Measurements from ENCODE around the gene CCHCR1.
A peak's percentile ranks its signal among the peaks of the same experiment; 100 is the strongest.

The CCHCR1 gene

DNA sequence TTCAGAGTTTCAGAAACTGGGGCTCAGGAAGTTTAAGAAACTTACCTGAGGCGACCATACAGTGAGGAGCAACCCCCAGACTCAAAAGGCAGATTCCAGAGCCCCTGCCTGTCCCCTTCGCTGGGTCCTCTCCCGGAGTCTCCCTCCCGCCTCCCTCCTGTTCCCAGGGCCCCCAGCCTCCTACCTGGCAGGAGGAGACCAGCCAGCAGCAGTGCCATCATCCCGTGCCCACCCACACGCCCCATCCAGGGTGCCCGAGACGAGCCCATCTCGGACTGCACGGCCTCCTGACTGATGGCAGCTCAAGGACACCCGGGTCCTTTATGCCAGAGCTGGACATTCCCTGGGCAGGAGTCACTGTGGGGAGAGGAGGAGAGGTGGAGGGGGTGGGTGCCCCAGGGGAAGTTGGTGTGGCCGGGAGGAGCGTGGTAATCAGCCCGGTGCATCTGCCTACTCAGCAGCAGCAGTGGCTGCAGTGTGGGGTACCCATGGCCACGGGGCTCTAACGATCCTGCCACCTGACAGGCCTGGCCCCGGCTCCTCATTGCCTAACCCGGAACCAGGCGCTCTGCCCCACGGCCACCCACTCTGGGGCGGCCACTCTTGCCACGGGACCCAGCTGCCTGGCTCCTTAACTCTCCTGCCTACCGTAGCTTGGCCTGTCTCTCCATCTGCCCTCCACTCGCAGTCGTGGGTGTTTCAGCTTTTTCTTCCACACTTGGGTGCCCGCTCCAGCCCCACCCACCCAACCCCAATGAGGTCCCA is 37.3 kb downstream of the CCHCR1 start, which contains the start of gene CDSN:
Gene CDSN, minus strand, starts transcription at position 296 of the 765 bp plus-strand sequence. Its CDS starts 27 bp downstream, at position 269.
- no peak for DNase-seq
- H3K4me3 ChIP-seq (ENCODE audit: low read depth, low read length): no peak within 1 kb of the TSS
- H3K27ac ChIP-seq: no peak within 1 kb of the TSS
- no peaks in the 10 kb centered on the region for H3K9me3 ChIP-seq (ENCODE audit: severe bottlenecking)
- H3K27me3 ChIP-seq (ENCODE audit: insufficient read depth, low read depth, severe bottlenecking): no peaks in the 10 kb centered on the region
- TF ChIP-seq, protein P1, sequence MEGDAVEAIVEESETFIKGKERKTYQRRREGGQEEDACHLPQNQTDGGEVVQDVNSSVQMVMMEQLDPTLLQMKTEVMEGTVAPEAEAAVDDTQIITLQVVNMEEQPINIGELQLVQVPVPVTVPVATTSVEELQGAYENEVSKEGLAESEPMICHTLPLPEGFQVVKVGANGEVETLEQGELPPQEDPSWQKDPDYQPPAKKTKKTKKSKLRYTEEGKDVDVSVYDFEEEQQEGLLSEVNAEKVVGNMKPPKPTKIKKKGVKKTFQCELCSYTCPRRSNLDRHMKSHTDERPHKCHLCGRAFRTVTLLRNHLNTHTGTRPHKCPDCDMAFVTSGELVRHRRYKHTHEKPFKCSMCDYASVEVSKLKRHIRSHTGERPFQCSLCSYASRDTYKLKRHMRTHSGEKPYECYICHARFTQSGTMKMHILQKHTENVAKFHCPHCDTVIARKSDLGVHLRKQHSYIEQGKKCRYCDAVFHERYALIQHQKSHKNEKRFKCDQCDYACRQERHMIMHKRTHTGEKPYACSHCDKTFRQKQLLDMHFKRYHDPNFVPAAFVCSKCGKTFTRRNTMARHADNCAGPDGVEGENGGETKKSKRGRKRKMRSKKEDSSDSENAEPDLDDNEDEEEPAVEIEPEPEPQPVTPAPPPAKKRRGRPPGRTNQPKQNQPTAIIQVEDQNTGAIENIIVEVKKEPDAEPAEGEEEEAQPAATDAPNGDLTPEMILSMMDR (IDR thresholded peaks at IDR 0.05; ENCODE audit: low read depth, low read length): no peak
- no peaks in the 10 kb centered on the region for H3K36me3 ChIP-seq

DNA sequence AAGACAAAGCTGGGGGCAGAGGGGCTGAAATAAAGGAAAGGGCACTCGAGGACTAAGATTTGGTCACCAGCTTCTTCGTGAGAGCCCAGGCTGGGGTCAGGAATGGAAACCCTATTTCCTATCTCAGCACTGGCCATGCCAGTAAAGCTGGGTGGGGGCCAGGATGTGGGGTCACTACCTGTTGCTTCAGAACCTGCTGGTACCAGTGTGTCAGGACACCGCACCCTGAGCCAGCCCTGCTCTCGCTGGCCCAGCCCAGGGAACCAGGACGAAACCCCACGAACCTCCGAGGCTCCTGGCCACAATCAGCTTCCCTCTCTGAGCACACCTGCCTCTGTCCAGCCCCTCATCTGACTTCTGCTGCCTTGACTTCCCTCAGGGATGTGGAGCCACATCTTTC is 39.4 kb downstream of the CCHCR1 start:
- TF ChIP-seq, protein P1 (IDR thresholded peaks at IDR 0.05; ENCODE audit: low read depth, low read length): no peak
- Histone ChIP-seq H3K4me3 (ENCODE audit: low read depth, low read length) (no peak overlapping the region), H3K27me3 (ENCODE audit: insufficient read depth, low read depth, severe bottlenecking) (no peaks in the 10 kb centered on the region), H3K27ac (no peak overlapping the region), H3K36me3 (no peaks in the 10 kb centered on the region), H3K9me3 (ENCODE audit: severe bottlenecking) (no peaks in the 10 kb centered on the region)
- no peak for DNase-seq

DNA sequence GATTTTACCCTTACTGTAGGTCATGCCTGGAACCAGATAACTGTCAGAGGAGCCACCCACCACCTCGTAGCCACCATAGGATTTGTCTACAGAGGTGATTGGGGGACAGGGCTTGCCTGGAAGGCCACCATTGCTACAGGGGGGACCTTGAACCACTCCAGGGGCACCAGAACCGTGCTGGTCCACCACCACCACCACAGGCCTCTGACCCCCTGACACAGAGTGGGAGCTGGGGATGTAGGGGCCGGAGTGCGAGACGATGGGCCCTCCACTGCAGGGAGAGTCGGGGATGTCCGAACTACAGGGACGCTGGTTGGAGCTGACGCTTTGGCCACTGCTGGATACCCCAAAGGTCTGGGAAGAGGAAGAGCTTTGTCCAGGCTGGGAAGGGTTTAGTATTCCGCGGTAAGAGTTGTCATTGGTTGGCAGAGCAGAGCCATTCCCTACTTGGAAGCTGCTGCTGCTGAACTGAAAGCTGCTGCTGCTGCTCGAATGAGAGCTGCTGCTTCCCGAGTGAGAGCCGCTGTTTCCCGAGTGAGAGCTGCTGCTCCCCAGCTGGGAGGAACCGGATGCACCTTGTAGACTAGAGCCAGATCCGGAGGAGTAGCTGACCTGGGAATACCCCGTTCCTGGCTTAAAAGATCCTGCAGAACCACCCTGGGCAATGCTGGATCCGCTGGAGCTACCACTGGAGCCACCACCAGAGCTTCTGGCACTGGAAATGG is 40.8 kb downstream of the CCHCR1 start:
- no peak overlapping the region for H3K27ac ChIP-seq
- no peaks in the 10 kb centered on the region for H3K9me3 ChIP-seq (ENCODE audit: severe bottlenecking)
- H3K4me3 ChIP-seq (ENCODE audit: low read depth, low read length): no peak overlapping the region
- no peak for DNase-seq
- TF ChIP-seq, protein P1 (IDR thresholded peaks at IDR 0.05; ENCODE audit: low read depth, low read length): no peak
- no peaks in the 10 kb centered on the region for H3K36me3 ChIP-seq
- H3K27me3 ChIP-seq (ENCODE audit: insufficient read depth, low read depth, severe bottlenecking): no peaks in the 10 kb centered on the region

DNA sequence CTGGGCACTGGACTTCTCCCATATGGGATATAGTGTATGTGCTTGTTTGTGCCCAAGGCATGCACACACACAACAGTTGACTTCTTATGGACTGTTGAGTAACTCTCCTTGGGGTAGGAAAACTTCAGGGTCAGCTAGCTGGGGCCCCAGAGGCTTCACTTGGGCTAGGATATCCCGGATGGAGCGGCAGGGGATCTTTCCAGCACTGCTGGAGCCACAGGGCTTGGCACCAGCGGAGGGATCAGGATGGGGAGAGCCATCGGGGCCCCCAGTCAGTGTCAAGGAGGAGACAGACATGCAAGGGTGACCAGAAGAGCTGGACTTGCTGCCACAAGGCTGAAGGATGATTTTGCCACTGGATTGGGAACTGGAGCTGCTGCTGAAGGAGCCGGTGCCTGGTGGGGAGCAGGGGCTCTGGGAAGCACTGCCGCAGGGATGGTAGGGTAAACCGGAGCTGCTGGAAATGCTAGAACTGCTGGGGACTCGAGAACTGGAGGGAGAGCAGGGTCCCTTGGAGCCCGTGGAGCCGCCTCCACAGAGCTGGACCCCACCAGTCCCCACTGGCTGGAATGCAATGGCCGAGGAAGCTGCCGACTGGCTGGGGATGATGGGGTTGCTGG is 41.6 kb downstream of the CCHCR1 start:
- no peaks in the 10 kb centered on the region for H3K9me3 ChIP-seq (ENCODE audit: severe bottlenecking)
- H3K4me3 ChIP-seq (ENCODE audit: low read depth, low read length): no peak overlapping the region
- H3K36me3 ChIP-seq: no peaks in the 10 kb centered on the region
- H3K27me3 ChIP-seq (ENCODE audit: insufficient read depth, low read depth, severe bottlenecking): no peaks in the 10 kb centered on the region
- no peak for DNase-seq
- H3K27ac ChIP-seq: no peak overlapping the region
- TF ChIP-seq, protein P1 (IDR thresholded peaks at IDR 0.05; ENCODE audit: low read depth, low read length): no peak

DNA sequence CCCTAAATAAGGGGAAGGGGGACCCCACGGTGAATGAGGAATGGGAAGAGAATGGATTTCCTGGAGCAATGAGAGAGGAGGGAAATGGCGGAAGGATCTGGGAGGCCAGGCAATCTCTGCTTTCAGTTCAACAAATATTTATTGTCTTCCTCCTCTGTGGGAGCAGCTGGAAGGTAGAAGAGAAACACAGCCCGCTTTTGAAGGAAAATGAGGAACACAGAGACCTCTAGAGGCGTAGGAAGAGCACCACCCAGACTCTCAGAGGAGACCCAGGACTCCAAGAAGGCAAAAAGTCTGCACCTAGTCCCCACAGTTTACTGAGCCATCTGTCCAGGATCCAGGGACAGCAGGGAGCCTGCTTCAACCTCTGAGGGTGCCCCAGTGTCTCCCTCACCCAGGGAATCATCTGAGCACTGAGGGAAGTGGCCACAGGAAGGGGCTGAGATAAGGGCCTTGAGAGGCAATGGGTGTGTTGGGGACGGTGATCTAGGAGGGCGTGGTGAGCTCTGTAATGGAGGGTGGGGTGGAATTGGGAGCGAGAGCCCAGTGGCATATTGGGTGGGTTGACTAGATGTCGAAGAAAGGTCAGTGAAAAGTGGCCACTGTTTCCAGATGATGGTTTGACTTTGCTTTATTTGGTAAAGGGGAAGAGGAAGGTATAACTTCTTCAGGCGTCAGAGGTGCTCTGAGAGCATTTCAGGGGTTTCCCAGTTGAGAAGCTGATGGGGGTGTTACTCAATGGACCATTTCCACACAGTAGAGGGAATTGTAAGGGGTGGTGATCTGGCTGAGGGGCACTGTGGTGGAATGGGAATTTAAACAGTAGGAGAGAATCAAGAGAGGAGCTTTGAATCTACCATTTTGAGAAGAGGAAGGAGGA is 42.4 kb downstream of the CCHCR1 start:
- TF ChIP-seq, protein P1 (IDR thresholded peaks at IDR 0.05; ENCODE audit: low read depth, low read length): peak; percentile 71

More for the DNA sequence above, 42.4 kb downstream of the CCHCR1 start:
- peak; percentile 47 for DNase-seq
- Histone ChIP-seq H3K27ac (no peak overlapping the region), H3K36me3 (no peaks in the 10 kb centered on the region), H3K27me3 (ENCODE audit: insufficient read depth, low read depth, severe bottlenecking) (no peaks in the 10 kb centered on the region), H3K9me3 (ENCODE audit: severe bottlenecking) (no peaks in the 10 kb centered on the region), H3K4me3 (ENCODE audit: low read depth, low read length) (no peak overlapping the region)
